Endometrium (tissue), 2 donors: ENCODE data around the gene CALM1.

Experiments
- FAIRE-seq: peaks from 2 replicates; lab custom pipeline; 2012; peaks lifted over from hg19 to GRCh38; lab: Jason Lieb, UNC
- donor health status: control.
- donor health status: control.

The CALM1 gene

GRCh38 chr14:90443161-90444076, 46.6 kb downstream of the CALM1 start:
- FAIRE-seq: no peak

- no peak for FAIRE-seq
Observed at GRCh38 chr14:90444077-90444696, 47.4 kb downstream of the CALM1 start.

GRCh38 chr14:90445011-90445410, 48.2 kb downstream of the CALM1 start:
- no peak for FAIRE-seq

GRCh38 chr14:90446405-90446804, 49.6 kb downstream of the CALM1 start:
- no peak for FAIRE-seq

- FAIRE-seq: no peak
Observed at GRCh38 chr14:90447720-90448497, 51.1 kb downstream of the CALM1 start.

- no peak for FAIRE-seq
Observed at GRCh38 chr14:90449411-90449810, 52.6 kb downstream of the CALM1 start.

GRCh38 chr14:90450151-90450550, 53.3 kb downstream of the CALM1 start:
- FAIRE-seq: no peak

GRCh38 chr14:90450667-90451066, 53.8 kb downstream of the CALM1 start:
- no peak for FAIRE-seq

- no peak for FAIRE-seq
Observed at GRCh38 chr14:90451443-90451842, 54.6 kb downstream of the CALM1 start.

GRCh38 chr14:90451961-90452360, 55.1 kb downstream of the CALM1 start:
- no peak for FAIRE-seq

GRCh38 chr14:90452366-90452765, 55.5 kb downstream of the CALM1 start:
- FAIRE-seq: no peak

GRCh38 chr14:90453401-90453951, 56.6 kb downstream of the CALM1 start:
- no peak for FAIRE-seq

GRCh38 chr14:90454041-90455000, 57.5 kb downstream of the CALM1 start:
- no peak for FAIRE-seq

GRCh38 chr14:90455100-90455571, 58.3 kb downstream of the CALM1 start:
- no peak for FAIRE-seq

GRCh38 chr14:90456551-90456950, 59.7 kb downstream of the CALM1 start:
- FAIRE-seq: no peak

GRCh38 chr14:90457186-90457585, 60.4 kb downstream of the CALM1 start:
- no peak for FAIRE-seq
